PFSK-1 (cell line): ENCODE measurements around the gene EIF1.

Experiments
- FOXP2 ChIP-seq: optimal IDR thresholded peaks from 2 replicates; pipeline ENCODE3; 2011; ENCODE audit warnings: borderline replicate concordance, control low read depth, inconsistent platforms; ENCODE audit not compliant: insufficient read depth; ENCODE audit errors: extremely low read length, extremely low read depth
- POLR2AphosphoS5 ChIP-seq: IDR thresholded peaks from 2 replicates; pipeline ENCODE4 v1.6.1; 2012; ENCODE audit warnings: low read depth, mild to moderate bottlenecking, control low read depth, low read length, moderate library complexity
- REST ChIP-seq, 2 experiments: IDR thresholded peaks; 2 replicates each; pipeline versions ENCODE4 v1.6.1 to v1.8.0; 2011 to 2012; ENCODE audit warnings: low read depth in 2 of 2, low read length in 2 of 2, control low read depth in 1 of 2, inconsistent platforms in 1 of 2, mild to moderate bottlenecking in 1 of 2, moderate library complexity in 1 of 2; ENCODE audit not compliant: insufficient read depth in 1 of 2
- SIN3A ChIP-seq: IDR thresholded peaks from 2 replicates; pipeline ENCODE4 v1.6.1; 2012; ENCODE audit warnings: mild to moderate bottlenecking, low read length, moderate library complexity, borderline replicate concordance; ENCODE audit not compliant: insufficient read depth
- TAF1 ChIP-seq: IDR thresholded peaks from 2 replicates; pipeline ENCODE4 v1.6.1; 2012; ENCODE audit warnings: low read length, control low read depth, borderline replicate concordance; ENCODE audit not compliant: insufficient read depth

The EIF1 gene

GRCh38 chr17:41672153-41672552 lies 16.5 kb upstream of the EIF1 start:
- TF ChIP-seq SIN3A: no peak
- no peak for TF ChIP-seq REST (IDR thresholded peaks at IDR 0.05; ENCODE audit: insufficient read depth in 1 of 2, low read depth in 2 of 2, low read length in 2 of 2)
- no peak for TF ChIP-seq POLR2AphosphoS5
- TF ChIP-seq TAF1: no peak
- TF ChIP-seq FOXP2: no peak

- no peak for TF ChIP-seq REST (IDR thresholded peaks at IDR 0.05; ENCODE audit: insufficient read depth in 1 of 2, low read depth in 2 of 2, low read length in 2 of 2)
- TF ChIP-seq POLR2AphosphoS5: no peak
- TF ChIP-seq FOXP2: no peak
Measured at GRCh38 chr17:41676058-41676419, 12.6 kb upstream of the EIF1 start.

- no peak for TF ChIP-seq REST (IDR thresholded peaks at IDR 0.05; ENCODE audit: insufficient read depth in 1 of 2, low read depth in 2 of 2, low read length in 2 of 2)
- TF ChIP-seq POLR2AphosphoS5: peak; percentile 85; the same call in 1 of the 2 replicates
- TF ChIP-seq TAF1: no peak
- TF ChIP-seq FOXP2: no peak
- TF ChIP-seq SIN3A: no peak
Measured at GRCh38 chr17:41678411-41678906, 10.2 kb upstream of the EIF1 start.

- no peak for TF ChIP-seq POLR2AphosphoS5
- TF ChIP-seq SIN3A: no peak
- TF ChIP-seq FOXP2: no peak
Measured at GRCh38 chr17:41678907-41679739, 9.6 kb upstream of the EIF1 start.

GRCh38 chr17:41679740-41680425 lies 8.8 kb upstream of the EIF1 start:
- no peak for TF ChIP-seq REST (IDR thresholded peaks at IDR 0.05; ENCODE audit: insufficient read depth in 1 of 2, low read depth in 2 of 2, low read length in 2 of 2)
- no peak for TF ChIP-seq TAF1
